ENCODE data around the gene ARF5. TPM values are rescaled to one million over a fixed set of nuclear protein-coding genes. Genes with fewer than 3 reads are reported as not detected.

The ARF5 gene
- total RNA-seq, 1 donor from 2014 or later, result 96.2 TPM

DNA sequence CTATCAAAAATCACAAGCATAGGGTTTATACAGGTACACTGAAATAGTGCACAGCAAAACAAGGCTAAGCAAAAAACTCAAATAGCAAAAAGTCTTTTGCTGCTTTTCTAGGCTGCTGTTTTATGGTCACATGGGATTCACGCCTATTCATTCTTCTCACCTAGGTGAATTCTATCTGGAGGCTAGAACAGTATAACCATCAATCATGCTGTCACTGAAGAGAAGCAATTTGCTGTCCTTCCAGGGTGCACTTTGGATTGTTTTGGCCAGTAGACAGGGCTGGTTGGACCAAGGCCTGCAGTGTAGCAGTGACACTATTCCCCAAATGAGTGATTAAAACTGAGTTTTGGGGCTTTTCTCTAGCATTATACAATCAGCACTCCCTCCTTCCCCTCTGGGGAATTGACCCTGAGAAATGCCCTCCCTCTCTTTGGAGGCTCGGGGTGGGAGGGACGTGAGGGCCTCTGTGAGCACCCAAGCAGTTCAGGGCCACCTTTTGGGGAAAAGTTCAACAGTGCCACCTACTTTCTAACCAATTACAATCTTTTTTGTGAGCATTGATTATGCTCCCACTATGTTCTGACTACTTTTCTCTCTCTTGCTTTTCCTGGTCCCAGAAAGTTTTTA, 47.6 kb downstream of the ARF5 start:
- no peak for DNase-seq (ENCODE audit: low spot score)

- no peak for DNase-seq (ENCODE audit: low spot score)
Observed at GRCh38 chr7:127638197-127638596, 50.0 kb downstream of the ARF5 start.

Other genes starting within 250 kb of the ARF5 start
- gene ZNF800, start 195.7 kb upstream of the ARF5 start, total RNA-seq, result 40.2 TPM
- gene GCC1, start 2.8 kb upstream of the ARF5 start, total RNA-seq, result 16.4 TPM
- 0.39 TPM for gene FSCN3, start 5.3 kb downstream of the ARF5 start, total RNA-seq
- not detected for gene PAX4, start 29.7 kb downstream of the ARF5 start, total RNA-seq
- 193 TPM for gene SND1, start 63.8 kb downstream of the ARF5 start, total RNA-seq

Data from mesenteric fat pad (tissue), 1 donor.